Left ventricle myocardium superior (tissue), 1 donor: ENCODE data around the gene RGS17. TPM values are rescaled to one million over a fixed set of nuclear protein-coding genes. Genes with fewer than 3 reads are reported as not detected.
"Not testable (repeated sequence)": the region's sequence is repeated elsewhere in the genome, so short reads cannot be mapped to it uniquely, and the experiment has no call there.

Experiments used
- ATAC-seq: fragments of 200-7000 bp; cut with Tn5 transposase; one replicate; pipeline ENCODE4 v1.9.1; 2020; ENCODE audit warnings: mild to moderate bottlenecking, moderate library complexity
- DNase-seq: peaks from one replicate; pipeline ENCODE4 v3.0.0-alpha.2; 2020
- intact Hi-C: fragments of 100-400 bp; cut with micrococcal nuclease; formaldehyde crosslinking; loops from one replicate; pipeline ENCODE4 v1.11.0; 2022
- total RNA-seq: library from RNA; stranded (reverse); fragmentation: NEBNext Ultra II Directional; extraction: Animal tissue kit (Norgen Biotek cat#: 25700); gene quantifications from one replicate; pipeline ENCODE4 v1.2.1, GENCODE V29; 2021
- donor health status: DM: no; HTN: yes; CAD: no; lungs with severe emphysema.

Gene RGS17
- total RNA-seq, 1 donor from 2014 or later, result 0.05 TPM

- no peak for ATAC-seq
- no peak for DNase-seq
- intact Hi-C loops, result no loop called here
Observed at GRCh38 chr6:152976749-152977148, 154.3 kb downstream of the RGS17 start.

- ATAC-seq, result peak; percentile 33
- DNase-seq, result no peak
- intact Hi-C loops, result no loop called here
Observed at GRCh38 chr6:152975204-152975915, 155.7 kb downstream of the RGS17 start.

- ATAC-seq, result no peak
- intact Hi-C loops, result no loop called here
- DNase-seq, result no peak
Observed at GRCh38 chr6:152973916-152974315, 157.2 kb downstream of the RGS17 start.

GRCh38 chr6:152969688-152970418, 161.2 kb downstream of the RGS17 start:
- ATAC-seq (no peak), DNase-seq (no peak)
- intact Hi-C loops, result no loop called here

GRCh38 chr6:152966168-152966894, 164.8 kb downstream of the RGS17 start:
- ATAC-seq, DNase-seq, intact Hi-C loops: not testable (repeated sequence)

- intact Hi-C loops, result no loop called here
- no peak for ATAC-seq
Observed at GRCh38 chr6:152959333-152959732, 171.7 kb downstream of the RGS17 start.

GRCh38 chr6:152957796-152958195, 173.3 kb downstream of the RGS17 start:
- intact Hi-C loops, result no loop called here
- no peak for DNase-seq
- ATAC-seq, result no peak

More at GRCh38 chr6:152959333-152959732, 171.7 kb downstream of the RGS17 start:
- no peak for DNase-seq

Other genes starting within 250 kb of the RGS17 start
- 2.4 TPM for gene FBXO5, start 148.2 kb downstream of the RGS17 start, total RNA-seq
- 30.2 TPM for gene MTRF1L, start 128.6 kb downstream of the RGS17 start, total RNA-seq